NCI-H1105 (cell line): ENCODE measurements around the gene GSTA3.
"Not testable (repeated sequence)": the region's sequence is repeated elsewhere in the genome, so short reads cannot be mapped to it uniquely, and the experiment has no call there.

Experiments used
- DNase-seq: peaks from one replicate; lab custom pipeline; 2025; lab: John Stamatoyannopoulos, UW

Gene GSTA3

GRCh38 chr6:52910091-52910490, 593 bp upstream of the GSTA3 start:
- DNase-seq = no peak

DNA sequence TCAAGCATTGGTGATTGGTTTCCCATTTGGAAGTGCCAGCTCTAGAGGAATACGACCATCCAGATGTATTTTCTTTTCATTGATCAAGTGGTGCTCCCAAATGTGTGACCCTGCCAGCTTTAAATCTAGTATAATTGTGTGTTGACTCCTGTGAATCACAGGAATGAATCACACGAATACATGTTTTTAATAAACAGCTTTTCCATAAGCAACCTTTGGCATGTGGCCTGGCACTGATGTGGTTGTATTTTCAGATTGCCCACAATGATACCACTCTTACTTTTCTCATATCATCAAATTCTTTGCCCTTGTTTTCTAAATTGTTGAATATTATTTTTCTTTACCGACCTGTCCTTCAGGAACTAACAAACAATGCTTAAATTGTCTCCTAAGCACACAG, 367 bp downstream of the GSTA3 start:
- DNase-seq = no peak

DNA sequence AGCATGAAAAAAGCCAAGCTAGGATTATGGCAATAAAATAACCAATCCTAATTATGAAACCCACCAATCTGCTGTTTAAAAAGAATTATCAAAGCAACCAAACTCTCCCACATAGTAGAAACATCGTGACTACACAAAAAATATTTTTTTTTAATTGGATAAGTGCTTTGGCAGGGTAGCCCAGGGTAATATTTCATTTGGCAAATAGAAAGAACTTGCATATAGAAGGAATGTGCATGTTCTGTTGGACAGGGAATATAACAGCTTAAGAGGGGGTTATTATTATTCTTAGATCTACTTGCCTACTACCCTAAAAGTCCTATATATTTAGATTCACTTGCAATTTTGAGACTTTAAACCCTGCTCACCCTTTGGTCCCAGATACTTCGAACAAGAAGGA, 972 bp downstream of the GSTA3 start:
- no peak for DNase-seq

GRCh38 chr6:52904562-52905279, 4.8 kb downstream of the GSTA3 start:
- no peak for DNase-seq

DNA sequence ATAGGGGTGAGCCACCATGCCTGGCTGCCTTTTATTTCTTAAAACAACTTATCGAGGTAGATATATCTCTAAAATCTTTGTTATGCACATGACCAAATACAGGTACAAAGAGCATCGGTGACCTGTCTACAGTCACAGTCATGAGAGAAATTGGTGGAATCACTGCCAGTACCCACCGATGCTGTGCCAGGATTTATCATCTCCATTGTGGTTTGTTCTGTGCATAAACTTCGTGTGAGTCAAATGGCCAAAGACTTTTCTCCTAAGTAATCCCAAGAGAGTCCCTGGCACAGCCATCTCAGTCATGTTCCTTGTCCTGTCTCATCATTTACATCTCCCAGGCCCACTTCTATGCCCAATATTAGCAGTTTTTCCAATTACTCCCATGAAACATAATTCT, 9.0 kb downstream of the GSTA3 start:
- no peak for DNase-seq

DNA sequence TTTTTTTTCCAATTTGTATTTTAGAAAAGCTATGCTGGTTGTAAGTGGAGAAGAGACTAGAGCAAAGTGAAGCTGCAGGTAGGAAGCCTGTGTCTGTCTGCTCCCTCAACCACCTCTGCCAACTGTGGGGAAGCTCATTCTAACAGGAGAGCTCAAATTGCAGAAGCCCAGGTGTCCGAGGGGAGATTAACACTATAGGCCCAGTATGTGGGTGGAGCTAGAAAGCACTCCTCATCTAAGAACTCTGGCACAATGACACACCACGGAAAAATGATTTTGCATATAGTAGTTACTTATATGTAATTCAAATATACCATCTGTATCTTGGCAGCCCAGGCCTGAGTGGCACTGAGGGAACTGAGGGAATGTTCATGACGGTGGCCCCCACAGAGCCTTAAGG, 13.7 kb downstream of the GSTA3 start:
- not testable (repeated sequence) for DNase-seq

DNA sequence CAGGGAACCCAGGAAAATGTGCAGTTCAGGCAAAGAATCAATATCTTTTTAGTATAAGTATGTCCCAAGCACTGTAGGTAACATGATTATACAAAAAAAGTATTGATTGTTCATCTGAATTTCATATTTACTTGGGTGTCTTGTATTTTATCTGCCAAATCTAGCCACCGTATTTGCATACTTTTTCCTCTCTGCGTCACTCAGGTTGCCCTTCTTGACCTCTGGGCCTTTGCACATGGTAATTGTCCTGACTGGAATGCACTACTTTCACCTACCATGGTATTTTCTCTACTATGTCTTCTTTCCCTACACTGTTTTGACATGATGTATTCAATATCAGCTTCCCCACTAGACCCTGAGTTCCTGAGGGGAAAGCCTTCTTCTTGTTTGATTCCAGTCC, 15.2 kb downstream of the GSTA3 start:
- DNase-seq = no peak

- no peak for DNase-seq
These were observed 15.7 kb downstream of the GSTA3 start for GRCh38 chr6:52893803-52894202.

DNA sequence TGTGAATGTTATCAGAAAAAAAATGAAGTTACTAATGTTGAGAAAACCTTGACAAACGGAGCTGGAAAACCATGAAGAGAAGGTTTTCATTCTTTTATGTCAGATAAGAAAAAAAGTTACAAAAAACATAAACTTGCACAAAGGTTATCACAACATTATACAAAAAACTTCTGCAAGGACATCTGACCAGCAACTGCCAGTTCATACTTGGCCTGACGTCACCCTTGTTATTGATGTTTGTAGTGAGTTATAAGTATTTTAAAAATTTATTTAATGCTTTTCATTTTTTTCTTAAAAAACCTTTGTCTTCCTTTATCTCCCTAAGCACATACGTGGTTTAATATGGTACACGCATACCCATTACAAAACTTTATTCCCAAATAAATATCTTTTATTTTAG, 16.3 kb downstream of the GSTA3 start:
- no peak for DNase-seq

DNA sequence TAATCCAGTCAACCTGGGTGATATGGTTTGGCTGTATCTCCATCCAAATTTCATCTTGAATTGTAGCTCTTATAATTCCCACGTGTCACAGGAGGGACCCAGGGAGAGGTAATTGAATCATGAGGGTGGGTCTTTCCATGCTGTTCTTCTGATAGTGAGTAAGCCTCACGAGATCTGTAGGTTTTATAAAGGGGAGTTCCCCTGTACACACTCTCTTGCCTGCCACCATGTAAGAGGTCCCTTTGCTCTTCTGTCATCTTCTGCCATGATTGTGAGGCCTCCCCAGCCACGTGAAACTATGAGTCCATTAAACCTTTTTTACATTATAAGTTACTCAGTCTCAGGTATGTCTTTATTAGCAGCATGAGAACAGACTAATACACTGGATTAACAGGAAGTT, 19.5 kb downstream of the GSTA3 start:
- no peak for DNase-seq

DNA sequence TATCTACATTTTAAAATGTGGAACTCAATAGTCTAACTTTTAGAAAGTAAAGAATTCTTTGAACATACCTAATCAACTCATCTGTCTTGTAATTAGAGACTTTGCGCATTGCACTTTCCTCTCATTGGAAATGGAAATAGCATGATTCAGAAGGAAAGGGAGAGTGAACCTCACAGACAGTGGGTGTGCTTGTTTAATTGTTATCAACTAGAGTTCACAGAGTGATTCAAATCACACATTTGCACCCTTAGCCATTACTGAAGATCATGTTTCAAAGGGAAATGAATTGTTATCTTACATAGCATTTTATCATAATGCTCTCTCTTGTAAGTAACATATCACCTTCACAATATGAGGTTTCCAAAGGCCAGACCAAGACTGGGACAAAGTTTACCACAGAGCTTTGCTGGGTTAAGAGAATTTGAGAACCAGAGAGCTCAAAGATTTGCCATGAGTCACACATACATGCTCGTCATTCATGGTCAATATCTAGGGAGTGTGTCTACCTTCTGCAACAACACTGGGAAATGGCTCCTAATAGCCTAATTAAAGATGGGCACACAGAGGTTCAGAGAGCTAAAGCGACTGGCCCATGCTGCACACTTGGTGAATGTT, 21.5 kb downstream of the GSTA3 start:
- no peak for DNase-seq

DNA sequence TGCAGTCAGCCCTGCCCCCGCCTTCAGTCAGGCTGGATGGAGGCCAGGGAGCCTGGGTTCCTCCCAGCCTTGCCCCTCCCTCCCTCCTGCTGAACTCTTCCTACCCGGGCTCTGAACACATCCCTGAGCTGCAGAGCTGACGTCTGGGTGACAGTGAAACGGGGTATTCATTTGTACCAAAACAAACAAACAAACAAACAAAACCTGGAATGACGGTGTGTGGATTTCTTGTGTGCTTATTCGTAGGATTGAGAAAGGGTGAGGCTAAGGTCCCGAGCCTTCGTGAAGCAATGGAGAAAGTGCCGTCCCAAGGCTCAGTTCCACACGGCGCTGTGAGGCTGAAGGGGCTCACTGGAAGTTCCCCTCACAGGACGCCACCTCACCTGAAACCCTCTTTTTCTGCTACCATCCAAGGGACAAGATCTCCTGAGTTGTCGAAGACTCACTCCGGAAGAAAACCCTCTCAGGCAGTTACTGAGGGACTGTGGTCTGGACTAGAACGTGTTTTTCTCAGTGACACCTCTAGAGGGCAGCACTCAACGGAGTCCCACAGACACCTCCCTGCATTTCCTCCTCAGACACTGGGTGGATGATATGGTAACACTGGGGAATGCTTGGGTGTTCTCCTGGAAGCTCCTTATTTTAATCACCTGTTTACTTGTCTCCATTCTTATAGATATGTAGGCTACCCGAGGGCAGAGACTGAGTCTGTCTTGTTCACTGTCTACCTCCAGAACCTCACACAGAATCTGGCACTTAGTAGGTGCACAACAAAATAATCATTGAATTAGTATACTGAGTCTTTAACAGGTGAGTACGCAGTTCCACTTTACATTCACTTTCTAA, 27.3 kb downstream of the GSTA3 start:
- DNase-seq = peak; percentile 41

DNA sequence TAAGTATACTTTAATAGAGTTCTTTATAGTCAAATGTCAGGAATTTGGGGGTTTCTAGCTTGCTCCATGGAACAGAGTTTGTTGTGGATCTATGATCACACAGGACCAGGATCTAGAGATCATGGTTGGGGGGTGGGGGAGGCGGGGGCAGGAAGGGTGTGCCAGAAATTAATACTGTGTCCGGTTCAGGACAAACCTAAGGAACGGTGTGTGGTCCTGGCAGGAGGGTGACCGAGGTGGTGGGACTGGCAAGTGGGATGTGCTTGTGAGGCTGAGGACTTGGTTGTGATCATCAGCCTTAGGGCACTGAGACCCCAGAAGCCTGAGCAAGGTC, 27.9 kb downstream of the GSTA3 start:
- no peak for DNase-seq

GRCh38 chr6:52877786-52878185, 31.7 kb downstream of the GSTA3 start:
- DNase-seq = no peak

DNA sequence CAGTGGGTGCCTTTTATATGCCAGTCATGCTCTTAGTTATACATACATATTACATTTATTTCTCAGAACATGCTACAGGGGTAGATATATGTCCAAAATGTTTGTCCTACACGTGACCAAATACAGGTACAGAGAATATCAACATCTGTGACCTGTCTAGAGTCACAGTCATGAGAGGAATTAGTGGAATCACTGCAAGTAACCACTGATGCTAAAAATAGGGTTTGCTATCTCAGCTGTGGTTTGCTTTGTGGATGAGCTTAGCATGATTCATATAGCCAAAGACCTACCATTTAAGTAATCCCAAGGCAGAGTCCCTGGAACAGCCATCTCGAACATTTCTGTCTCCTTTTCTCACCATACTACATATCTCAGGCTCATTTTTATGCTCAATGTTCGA, 32.3 kb downstream of the GSTA3 start:
- DNase-seq = no peak

DNA sequence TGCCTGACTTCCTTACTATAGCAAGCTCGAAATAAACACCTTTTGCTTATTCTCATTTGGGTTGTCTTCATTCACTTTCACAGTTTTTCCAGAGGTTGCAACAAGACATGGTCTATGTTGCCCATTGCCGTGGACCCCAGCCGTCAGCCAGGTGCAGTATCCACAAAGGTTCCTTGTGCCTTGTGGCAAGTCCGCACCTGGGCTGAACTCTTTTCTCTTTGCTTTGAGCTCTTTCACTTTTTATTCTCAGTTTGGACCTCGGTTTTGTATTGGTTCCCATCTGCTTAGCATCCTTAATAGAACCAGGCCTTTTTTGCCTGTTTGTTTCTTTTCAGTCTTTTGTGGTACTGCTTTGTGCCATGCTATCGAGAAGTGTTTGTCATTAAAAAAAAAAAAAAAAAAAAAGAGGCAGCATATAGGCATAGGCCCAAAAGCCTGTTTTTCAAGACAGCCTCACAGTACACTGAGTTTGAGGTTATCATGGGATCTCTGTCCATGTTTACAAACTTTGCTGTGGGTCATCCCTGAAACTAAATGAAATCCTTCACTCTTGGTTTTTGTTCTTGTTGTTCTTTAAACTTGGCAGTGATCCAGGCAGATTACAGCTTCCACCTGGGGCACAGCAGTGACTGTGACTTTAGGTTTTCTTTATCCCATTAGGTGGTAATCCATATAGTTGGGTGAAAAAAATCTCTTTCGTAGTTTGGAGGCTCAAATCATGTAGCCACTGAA, 33.3 kb downstream of the GSTA3 start:
- DNase-seq = peak; percentile 5

GRCh38 chr6:52872031-52872430, 37.5 kb downstream of the GSTA3 start:
- DNase-seq = no peak

DNA sequence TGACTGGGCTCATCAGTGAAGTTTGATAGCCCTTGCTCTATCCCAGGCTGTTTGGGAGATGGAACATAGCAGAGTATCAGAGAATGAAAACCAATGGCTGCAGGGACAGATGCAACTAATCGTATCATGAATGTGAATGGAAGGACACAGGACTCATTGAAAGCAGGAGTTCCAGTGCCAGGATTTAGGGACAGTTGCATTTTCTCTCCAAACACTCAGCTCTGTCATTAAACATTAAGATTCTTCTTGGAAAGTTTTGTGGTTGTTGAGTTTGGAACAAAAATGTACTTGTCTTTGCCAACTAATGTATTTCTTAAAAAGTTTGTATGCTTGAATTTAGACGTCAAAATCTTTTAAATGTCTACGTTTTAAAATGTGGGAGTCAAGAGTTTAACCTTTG, 37.9 kb downstream of the GSTA3 start:
- DNase-seq = no peak

DNA sequence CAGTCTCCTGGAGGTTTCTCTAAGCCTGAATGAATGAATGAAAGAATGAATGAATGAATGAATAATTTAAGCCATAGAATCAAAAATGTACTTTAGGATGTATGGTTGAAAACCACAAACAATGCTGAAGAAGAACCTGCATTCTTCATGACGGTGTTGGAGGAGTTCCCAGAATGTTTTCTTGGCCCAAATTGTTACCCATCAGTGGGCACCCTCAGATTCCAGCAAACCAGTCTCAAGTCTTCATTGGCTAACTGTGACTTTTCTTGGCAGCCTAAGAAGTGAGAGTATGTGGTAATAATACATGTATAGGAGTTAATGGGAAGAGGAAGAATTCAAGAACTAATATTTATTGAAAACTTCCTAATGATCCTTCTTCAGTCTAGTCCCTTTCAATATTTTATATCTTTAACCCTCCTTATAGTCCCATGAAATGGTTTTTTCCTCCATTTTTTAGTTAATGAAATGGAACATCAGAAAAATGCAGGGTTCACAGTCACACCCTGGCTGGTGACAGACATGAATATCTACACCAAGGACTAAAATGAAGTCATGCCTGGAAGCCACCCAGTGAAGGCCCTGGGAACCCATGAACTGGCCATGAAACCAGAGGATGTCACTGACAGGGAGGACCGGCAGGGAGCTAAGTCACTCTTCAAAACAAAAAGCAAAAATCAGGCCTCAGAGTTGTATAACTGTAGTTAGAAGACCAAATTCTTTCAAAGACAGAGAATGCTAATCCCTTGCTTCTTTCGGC, 39.0 kb downstream of the GSTA3 start:
- DNase-seq = not testable (repeated sequence)

DNA sequence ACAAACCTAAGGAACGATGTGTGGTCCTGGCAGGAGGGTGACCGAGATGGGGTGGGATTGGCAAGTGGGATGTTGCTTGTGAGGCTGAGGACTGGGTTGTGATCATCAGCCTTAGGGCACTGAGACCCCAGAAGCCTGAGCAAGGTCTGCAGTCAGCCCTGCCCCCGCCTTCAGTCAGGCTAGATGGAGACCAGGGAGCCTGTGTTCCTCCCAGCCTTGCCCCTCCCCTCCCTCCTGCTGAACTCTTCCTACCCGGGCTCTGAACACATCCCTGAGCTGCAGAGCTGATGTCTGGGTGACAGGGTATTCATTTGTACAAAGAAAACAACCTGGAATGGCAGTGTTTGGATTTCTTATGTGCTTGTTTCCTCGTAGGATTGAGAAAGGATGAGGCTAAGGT, 40.6 kb downstream of the GSTA3 start:
- not testable (repeated sequence) for DNase-seq

DNA sequence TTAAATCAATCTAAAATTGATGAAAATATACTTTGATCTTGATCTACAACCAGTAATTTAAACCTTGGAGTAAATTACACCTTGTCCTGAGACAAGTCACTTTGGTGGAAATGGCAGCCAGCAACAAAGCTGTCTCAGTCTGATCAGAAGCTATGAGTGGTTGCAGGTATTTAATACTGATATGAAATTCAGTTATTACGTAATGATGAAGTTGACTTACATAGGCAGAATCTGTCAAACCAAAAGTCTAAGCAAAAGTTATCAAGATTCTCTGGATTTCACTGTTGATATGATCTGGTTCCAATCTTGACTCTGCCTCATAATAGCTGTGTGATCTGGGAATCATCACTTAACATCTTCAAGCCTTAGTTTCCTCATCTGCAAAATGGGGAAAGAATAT, 41.3 kb downstream of the GSTA3 start:
- DNase-seq = no peak

DNA sequence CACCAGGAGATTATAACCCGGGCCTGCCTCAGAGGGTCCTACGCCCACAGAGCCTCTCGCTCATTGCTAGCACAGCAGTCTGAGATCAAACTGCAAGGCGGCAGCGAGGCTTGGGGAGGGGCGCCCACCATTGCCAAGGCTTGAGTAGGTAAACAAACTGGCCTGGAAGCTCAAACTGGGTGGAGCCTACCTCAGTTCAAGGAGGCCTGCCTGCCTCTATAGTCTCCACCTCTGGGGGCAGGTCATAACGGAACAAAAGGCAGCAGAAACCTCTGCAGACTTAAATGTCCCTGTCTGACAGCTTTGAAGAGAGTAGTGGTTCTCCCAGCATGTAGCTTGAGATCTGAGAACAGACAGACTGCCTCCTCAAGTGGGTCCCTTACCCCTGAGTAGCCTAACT, 48.3 kb downstream of the GSTA3 start:
- DNase-seq = not testable (repeated sequence)
